HG03457 (cell line): ENCODE results near the gene C2orf92.
"Not testable (repeated sequence)": the region's sequence is repeated elsewhere in the genome, so short reads cannot be mapped to it uniquely, and the experiment has no call there.

Experiments used
- ATAC-seq: cut with Tn5 transposase; IDR thresholded peaks from one replicate; pipeline ENCODE4 v1.9.1; 2021; ENCODE audit warnings: moderate number of reproducible peaks; ENCODE audit not compliant: unreplicated experiment

The C2orf92 gene

DNA sequence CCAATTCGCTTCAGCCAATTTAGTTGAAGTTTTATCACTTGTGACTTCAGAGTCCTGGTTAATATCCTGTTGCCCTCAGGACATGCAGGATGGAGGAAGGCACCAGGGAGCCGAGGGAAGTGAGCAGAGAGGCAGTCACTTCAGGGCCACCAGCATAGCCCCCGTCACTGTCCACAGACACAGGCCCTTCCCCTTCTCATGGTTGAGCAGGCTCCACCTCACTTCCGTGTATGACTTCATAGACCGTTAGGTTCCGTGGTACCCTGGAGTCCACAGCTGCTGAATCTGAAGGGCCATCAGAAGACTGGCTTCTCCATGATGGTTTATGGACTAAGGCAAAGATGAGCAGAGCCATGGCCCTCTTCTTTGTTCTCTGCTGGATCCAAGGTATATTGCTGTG is at the start of gene C2orf92:
TSS of gene C2orf92 (plus strand) at position 266 of the 400 bp plus-strand sequence. CDS start at position 342, 76 bp downstream.
- no peak for ATAC-seq

DNA sequence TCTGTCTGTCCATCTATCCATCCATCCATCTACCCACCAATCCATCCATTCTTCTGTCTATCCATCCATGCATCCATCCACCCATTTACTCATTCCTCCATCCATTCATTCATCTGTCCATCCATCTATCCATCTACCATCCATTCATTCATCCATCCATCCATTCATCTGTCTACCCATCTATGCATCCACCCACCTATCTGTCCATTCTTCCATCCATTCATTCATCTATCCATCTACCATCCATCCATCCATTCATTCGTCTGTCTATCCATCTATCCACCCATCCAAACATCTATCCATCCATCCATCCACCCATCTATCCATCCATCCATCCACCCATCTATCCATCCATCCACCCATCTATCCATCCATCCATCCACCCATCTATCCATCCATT is 49.0 kb upstream of the C2orf92 start:
- not testable (repeated sequence) for ATAC-seq

DNA sequence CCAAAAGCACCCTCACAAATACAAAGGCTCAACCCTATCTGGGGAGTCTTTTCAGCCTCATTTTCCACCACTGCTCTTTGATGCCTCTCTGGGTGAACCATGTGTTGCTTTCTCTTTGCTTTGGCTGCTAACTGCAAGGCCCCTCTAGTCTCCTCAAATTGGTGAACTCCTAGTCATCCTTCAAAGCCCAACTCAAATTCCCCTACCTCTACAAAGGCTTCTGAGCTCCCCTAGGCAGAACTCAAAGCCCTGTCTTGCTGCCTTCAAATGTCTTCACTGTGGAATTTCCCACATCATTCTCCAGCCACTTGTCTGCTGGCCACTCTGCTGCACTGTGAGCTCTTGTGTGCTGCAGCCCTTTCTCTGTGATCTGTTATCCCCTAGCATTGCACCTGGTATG is 46.5 kb upstream of the C2orf92 start:
- ATAC-seq: not testable (repeated sequence)

DNA sequence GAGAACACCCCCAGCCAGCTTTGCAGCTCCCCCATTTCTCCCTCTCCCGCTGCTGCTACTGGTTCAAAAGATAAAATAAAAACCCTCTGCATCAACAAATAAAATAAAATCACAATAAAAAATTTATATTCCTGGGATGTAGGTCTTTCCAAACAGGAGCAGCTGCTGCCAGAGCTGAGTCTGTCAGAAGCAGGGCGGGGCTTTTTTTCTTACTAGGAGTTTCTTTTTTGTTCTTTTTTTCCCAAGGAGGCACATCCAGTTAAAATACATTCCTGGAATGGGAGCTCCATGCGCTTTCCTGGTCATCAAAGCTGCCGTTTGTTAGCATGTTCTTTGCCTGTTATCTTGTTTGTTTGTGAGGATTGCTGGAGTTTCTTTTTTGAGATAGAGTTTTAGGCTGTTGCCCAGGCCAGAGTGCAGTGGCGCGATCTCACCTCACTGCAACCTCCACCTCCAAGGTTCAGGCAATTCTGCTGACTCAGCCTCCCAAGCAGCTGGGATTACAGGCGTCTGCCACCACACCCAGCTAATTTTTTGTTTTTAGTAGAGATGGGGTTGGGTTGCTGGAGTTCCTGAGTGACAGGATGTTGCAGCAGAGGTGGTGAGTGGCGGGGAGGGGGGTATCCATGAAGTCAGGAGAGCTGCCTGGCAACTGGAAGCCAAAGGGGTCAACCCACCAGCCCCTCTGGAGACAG is 44.0 kb upstream of the C2orf92 start:
- ATAC-seq: not testable (repeated sequence)

DNA sequence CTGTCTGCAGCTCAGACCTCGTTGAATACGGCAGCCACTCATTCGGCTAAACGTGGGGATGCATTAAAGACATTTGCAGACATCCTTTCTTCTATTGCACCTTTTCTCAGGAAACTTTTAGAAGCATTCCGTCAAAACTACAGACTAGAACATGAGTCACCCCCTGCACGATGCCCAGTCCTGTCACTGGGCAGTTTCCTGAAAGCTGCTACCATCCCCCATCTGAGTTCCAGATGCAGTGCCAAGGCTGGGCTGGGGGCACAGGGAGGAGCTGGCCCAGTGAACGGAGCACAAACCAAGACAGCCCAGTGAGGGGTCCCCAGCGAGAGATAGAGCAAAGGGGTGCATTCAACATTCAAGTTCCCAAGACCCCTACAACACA is 43.5 kb upstream of the C2orf92 start:
- ATAC-seq: not testable (repeated sequence)

DNA sequence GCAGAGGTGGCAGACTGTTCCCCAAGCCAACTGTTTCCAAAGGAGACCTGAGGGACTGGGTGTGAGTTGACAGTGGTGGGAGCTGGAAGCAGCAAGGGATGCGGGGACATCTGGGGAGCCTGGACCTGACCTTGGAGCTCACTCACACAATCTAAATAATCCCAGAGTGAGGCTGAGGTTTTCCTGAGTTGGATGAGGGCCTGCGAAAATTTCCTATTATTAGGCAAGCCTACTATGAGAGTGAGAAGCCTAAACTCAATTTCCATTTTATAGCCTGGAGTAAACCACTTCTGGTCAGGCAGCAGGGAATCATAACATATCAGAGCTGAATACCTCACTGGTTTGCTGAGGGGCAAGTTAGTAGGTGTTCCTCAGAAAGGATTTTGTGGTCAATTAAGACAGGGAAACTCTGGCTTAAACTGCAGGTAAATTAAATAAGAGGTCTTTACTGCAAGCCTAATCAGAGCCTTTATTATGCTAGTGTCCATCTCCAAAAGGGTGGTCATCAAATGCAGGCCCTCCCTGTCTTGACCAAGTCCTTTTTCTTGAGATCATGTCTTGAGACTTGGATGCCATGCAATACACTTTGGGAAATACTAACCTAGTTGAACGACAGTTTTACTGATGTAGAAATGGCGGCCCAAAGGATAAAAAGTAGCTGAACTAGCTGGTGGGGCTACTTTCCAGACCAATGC is 25.3 kb upstream of the C2orf92 start:
- ATAC-seq: no peak

DNA sequence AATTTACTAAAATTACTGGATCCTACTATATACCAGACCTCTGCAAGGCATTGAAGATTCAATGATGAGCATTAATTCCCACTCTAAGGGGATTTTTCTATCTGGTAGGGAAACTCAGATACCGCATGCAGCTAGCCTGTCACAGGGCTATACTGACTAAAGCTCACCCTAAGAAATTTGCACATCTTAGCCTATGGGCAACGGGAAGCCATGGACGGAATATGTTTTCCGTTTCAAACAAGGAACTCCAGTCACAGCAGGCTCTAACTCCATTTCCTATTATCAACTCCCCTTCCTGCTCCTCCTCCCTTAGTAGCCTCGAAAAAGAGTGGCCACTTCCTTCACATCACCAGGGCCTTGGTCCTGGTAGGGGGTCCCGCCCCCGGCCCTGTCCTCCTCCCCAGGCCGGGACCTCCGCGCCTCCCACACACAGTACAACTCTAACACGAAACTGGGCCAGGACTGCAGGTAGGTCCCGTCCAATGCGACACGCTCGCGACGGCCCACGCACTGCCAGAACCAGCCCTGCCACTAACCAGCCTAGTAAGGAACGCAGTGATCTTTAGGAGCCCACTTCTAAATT is 24.3 kb upstream of the C2orf92 start:
- ATAC-seq: no peak

DNA sequence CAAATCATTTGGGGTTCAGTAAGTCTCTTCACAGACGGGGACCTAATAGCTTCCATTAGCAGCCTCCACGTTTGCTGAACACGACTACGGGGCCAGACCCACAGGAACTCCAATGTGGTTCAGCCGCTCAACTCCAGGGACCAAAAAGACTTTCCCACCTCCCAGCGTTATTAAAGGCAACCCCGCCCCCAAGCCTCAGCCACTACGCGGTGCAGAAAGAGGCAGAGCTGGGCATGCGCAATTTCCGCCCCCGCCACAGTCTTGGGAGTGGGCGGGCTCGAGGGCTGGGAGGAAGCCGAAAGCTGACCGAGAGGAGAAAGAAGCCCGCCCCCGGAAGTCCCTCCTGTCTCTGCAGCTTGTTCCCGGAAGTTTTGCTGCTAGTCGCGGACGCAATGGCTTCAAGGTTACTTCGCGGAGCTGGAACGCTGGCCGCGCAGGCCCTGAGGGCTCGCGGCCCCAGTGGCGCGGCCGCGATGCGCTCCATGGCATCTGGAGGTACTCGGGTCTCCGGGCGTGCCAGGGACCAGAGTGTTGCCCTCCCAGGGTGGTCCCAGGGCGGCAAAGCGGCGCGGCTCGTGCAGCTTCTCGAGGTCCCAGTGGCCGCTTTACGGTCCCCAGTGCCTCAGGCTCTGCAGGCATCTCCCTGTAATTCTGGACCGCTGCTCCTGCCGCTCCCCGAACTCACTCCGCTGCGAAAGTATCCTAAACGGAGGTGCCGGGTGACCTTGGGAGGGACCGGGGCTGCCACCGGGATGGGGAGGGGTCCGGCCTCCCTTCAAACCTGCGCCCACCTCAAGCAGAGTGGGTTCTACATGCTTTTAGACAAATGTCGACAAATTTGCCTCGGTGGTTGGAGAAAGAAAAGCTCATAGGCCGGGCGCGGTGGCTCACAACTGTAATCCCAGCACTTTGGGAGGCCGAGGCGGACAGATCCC is 23.6 kb upstream of the C2orf92 start, which contains the start of gene COX5B:
TSS of gene COX5B (plus strand) at position 368 of the 935 bp plus-strand sequence. CDS start at position 393, 25 bp downstream.
- peak; percentile 69 for ATAC-seq

DNA sequence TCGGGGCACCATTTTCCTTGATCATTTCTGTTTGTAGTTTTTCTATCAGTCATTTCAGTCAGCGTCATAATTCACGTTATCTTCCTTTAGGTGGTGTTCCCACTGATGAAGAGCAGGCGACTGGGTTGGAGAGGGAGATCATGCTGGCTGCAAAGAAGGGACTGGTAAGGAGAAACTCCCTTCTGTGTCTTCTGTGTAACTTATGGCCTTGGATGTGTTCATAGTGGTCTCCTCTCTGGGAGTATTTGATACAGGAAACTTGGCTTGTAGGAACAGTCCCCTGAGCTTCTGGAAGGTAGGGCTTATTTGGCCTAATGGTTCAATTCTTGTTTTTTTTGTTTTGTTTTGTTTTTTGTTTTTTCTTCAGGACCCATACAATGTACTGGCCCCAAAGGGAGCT is 22.5 kb upstream of the C2orf92 start:
- no peak for ATAC-seq

DNA sequence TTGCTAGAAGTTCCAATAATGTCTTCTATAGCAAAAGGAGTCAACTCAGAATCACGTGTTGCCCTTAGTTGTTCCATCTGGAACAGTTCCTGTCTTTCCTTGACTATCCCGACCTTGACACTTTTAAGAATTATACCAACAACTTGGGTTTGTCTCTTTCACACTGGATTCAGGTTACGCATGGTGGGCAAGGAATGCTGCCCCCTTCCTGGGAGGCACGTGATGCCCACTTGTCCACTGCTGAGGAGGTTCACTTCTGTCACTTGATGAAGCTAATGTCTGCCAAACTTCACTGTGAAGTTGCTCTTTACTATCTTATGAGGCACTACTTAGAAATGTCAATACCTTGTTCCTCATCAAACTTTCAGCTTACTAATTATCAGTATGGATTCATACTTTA is 18.4 kb upstream of the C2orf92 start:
- no peak for ATAC-seq

DNA sequence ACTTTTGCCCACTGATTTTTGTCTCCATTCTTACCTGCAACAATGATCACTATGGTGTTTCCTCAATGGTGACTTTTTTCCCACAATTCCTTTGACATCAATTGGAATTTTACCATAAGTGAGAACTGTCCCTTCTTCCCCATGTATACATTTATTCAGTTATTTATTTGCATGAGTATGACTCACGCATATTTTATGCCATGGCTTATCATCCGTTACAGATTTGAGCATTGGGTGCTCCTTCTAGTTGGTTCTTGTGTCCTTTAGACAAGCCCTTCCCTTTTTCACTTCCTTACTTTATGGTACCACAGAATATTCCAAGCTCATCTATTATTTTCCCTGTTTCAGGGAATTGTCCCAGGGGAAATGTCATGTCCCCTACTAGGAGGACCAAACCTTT is 16.0 kb upstream of the C2orf92 start:
- no peak for ATAC-seq

DNA sequence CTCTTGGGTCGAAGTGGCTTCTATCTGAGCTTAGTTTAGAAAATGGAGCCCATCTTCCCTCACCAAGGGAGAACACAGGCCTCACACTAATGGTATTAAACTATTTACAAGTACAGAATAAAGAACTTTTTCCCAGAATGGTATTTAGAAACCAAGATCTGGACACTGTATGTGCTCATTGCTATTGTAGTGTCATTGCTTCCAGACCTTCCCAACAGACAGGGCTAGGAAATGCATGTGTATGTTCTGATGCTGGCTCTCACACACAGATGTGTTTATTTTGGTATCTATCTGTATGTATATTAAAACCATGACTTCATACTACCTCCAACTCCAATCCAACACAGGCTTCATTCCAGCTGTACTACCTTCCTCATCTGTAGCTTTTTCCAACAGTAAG is 15.6 kb upstream of the C2orf92 start:
- no peak for ATAC-seq

DNA sequence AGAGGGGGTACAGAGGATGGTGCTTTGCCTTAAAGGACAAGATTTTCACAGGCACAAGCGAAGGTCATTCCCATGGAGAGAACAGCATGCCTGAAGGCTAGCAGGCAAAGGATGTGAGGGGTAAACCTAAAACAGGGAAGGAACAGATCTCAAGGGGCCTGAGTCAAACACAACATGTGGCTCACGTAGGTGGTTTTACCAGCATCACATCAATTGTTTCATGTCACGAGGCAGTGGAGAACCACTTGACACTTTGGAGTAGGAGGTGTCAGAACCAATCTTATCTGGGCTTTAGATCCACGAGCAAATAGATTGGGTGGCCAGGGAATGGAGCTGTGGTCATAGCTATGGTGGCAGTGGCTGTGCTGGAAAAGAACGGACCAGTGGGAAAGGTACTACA is 15.2 kb upstream of the C2orf92 start:
- ATAC-seq: no peak

DNA sequence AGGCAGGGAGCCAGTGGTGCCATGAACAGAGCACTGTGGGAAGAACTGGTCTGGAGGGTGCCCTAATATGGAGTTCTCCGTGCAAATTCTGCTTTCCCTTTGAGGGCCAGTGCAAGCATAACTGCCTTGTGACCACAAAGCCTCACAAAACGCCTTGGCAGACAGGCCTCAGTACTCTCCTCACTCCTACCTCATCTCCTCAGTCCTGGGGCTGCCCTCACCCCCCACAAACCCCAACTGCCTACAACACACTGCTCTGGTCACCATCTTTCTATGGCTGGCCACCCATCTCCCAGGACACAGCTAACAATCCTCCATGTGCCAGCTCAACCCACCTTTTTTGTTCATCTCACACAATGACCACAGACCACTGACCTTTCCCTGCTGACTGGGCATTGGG is 14.7 kb upstream of the C2orf92 start:
- ATAC-seq: no peak

DNA sequence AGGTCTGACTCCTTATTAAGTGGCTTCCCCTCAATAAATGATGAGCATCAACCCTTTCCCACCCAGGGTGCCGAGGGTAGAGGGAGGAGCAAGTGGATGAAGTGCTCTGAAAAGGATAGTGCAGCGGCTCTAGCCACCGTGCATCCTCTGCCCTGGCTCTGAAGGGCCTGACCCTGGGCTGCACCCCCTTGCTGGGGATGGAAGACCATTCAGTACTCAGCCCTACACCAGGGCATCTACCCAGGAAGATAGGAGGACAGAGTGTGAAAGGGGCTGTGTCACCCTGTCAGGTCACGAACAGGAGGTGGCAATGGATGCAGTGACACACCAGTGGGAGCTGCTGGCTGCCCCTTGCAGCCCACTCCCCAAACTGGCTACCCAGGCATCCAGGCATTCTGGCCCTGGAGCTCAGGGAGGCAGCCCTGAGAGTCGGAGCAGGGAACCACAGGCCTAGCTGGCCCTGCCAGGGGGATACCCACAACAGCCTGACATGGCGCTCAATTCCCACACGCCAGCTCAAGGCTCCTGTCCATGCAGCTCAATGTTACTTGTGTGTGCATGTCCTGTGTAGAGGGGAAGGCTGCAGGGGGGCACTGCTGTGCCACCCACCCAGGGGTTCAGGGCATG is 13.3 kb upstream of the C2orf92 start:
- ATAC-seq: no peak

DNA sequence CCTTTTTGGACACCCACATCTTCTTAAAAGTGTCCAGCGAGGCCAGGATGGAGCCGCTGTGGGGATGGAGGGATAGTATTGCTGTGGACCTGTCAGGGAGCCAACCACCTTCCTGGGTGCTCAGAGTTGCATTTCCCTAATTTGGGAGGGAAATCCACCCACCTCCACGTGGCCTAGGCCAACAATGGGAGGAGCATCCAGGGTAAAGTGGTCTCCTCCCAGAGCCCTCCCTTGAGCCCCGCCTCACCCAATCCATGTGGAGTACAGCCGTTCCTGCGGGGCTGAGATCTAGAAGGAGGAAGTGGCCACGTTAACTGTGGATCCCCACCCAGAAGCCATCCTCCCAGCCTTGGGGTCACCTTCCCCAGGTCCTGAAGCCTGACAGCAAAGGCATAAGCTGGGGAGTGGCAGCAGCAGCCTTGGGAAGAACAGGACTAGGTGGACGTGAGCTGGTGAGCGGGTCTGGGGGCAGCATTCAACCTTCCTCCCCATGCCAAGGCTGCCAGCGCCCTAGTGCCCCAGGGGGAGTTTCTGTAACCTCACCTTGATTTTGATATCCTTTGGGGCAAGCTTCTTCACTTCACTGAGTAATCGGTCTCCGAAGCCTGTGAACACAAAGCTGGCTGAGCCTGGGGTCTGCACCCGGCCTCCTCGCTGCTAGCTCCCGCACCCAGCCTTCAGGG is 12.5 kb upstream of the C2orf92 start:
- no peak for ATAC-seq

DNA sequence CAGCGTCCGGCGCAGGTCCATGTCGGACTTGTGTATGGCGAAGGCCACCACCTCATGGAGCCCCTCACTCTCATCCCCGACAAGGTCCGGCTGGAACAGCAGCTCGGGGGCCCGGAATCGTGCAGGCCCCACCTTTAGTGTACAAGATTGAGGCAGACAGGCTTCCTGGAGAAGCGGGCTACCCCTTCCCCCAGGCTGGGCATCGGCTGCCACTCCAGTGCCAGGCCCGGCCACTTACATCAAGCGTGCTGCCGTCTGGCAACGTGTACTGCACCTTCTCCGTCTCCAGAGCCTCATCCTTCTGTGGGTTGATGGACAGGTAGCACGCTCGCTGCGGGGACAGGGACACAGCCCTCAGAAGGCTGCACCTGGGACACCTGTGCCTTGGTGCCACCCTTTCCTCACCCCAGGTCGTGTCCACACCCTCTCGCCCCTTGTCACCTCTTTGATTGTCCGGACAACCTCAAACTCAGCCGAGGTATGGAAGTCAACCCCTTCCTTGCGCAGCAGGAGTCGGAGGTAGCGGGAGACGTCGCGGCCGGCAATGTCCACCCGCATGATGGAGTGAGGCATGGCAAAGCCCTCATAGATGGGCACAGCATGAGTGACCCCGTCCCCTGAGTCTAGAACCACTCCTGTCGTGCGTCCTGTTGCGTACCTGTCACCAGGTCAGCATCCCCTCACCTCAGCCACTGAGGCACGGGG is 11.4 kb upstream of the C2orf92 start:
- ATAC-seq: no peak

DNA sequence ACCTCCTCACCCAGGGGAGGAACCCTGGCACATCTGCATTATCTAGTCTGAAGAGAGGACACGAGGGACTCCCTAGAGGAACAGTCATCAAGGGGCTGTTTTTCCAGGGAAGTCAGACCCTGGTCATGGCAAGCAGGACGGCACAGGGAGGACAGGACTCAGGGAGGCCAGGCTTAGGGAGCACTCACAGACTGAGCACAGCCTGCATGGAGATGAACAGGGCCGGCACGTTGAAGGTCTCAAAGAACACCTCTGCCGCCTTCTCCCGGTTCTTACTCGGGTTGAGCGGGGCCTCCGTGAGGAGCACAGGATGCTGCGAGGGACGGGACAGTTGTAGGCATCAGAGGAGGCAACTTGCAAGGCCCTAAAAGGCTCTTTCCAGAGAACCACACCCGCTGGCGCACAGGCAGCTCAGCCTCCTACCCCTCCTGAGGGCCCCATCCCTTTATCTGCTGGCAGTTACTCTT is 10.8 kb upstream of the C2orf92 start:
- no peak for ATAC-seq
